Measurements from ENCODE around the gene MMD.
"Not testable (repeated sequence)": the region's sequence is repeated elsewhere in the genome, so short reads cannot be mapped to it uniquely, and the experiment has no call there.

The MMD gene

DNA sequence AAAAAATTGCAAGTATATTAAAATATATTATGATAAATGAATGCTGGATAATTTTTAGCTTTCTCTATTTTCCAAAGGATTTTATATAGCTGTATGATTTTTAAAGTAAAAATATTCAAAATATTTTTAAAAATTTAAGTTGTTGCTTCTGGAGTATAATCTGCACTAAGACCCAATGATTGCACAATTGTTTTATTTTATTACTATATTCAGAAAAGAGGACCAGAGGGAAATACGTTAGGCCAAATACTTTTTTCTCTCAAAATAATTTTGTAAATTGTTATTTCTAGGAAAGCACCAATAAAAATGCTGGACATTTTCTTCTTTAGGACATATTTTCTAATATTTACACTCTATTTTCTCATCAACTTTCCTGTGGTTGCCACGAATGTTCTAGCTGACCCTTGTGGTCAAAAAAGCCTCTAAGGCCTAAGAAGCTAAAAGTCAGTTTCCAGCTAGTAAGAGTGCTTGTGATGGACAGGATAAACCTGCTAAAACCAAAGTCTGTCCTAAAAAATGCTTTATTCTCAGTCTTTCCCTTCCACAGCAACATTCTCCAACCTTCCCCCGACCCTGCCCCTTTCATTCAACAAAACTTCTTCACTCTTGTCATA lies 31.2 kb downstream of the MMD start:
- DNase-seq, result no peak

DNA sequence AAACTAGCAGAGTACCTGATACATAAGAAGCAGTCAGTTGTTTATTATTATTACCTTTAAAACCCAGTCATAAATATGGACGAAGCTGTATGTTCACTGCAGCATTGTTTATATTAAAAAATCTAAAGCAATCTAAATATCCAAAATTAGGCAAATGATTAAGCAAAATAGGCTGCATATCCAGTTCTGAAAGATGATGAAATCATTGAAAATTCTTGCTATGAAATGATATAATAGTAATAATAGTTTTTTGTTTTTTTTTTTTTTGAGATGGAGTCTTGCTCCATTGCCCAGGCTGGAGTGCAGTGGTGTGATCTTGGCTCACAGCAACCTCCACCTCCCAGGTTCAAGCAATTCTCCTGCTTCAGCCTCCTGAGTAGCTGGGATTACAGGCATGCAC lies 31.9 kb downstream of the MMD start:
- DNase-seq, result not testable (repeated sequence)

- no peak for DNase-seq
Measured at GRCh38 chr17:55388842-55389241, 32.8 kb downstream of the MMD start.

DNA sequence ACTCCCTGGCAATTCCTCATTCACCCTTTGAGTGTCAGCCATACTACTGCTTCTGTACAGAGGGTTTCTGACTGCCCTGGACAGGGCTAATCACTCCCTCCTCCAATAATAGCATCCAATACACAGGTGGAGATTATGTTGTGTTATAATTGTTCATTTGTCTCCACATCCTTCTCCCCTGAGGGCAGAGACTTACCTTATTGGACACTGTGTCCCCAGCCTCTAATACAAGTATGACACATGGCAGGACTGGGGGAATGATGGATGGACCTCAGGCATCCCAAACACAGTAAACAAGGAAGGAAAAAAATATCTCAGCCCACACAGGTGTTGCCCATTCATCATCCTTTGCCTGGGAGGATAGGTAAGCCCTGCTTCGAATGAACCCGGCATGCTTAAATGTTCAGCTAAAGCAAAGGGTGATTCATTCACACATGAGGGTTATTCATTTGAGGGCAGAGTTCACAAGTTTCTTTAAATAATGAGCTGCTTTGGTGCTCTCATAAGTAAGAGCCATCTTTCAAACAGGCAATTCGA lies 34.8 kb downstream of the MMD start:
- no peak for DNase-seq

DNA sequence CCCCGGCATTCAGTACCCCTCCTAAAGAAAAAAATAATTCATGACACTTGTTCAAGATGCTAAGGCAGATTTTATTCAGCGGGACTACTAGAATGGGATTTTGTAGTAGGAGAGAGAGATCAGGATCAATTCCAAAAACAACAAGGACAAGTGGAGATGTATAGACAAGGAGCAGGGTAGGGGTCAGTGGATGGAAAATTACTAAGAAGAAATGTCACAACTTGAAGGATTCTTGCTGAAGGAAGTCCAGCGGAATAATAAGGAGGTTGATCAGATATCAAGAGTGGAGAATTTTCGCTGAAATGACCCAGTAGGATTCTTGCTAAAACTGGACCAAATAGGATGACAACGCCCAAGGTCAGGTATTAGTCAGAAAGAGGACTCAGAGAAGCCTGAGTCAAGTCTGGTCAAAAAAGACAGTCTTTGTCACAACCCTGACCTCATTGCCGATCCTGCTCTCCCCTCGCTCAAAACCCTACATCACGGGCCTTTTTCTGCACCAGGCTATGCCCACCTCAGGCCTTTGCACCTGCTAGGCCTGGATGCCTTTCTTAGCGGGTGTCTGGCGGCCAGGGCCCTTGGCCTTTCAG lies 36.9 kb downstream of the MMD start:
- DNase-seq, result no peak

GRCh38 chr17:55383771-55384642 lies 37.6 kb downstream of the MMD start:
- no peak for DNase-seq

DNA sequence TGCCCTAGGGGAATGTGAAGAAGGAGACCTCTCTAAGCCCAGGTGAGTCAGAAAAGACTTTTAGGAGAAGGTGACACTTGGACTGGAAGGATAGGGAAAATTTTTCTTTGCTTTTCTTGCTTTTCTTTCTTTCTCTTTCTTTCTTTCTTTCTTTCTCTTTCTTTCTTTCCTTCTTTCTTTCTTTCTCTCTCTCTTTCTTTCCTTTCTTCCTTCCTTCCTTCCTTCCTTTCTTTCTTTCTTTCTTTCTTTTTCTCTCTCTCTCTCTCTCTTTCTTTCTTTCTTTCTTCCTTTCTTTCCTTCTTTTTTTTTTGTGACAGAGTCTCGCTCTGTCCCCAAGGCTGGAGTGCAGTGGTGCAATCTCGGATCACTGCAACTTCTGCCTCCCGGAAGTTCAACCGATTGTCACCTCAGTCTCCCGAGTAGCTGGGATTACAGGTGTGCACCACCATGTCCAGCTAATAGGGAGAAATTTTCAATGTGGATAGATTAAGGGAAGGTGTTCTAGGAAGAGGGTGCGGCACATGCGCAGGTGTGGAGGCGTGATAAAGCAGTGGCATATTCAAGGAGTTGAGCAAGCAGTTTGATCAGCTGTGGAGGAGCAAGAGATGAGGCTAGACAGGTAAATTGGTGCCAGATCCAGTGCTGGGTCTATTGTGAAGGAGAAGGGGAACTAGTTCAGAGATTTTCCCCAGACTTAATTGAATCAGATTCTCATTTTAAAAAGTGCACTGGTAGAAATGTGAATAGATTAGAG lies 40.4 kb downstream of the MMD start:
- no peak for DNase-seq

DNA sequence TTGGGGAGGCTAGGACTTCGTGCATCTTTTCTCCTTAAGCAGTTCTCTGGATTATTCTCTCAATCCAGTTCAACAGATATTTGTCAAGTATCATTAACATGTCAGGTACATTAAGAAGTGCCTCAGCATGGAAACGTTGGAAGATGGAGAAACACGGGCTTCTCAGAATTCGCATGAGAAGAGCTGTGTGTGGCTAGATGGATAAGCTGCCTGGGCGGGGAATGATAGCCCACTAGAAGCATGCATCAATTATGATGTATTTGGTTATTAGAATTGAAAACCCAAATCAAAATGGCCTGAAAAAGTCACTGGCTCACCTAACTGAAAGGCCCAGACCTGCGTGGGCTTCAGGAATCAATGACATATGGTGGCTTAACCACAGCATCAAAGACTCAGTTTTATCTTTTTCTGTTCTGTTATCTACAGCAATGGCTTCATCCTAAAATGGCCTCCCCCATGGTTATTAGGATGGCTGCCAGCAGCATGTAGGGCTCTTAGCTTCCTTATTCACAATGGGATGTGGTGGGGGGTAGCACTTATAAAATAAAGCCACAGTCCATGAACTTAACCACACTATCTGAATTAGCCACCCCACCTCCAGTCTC lies 43.9 kb downstream of the MMD start:
- no peak for DNase-seq

- no peak for DNase-seq
Measured at GRCh38 chr17:55368706-55369105, 52.9 kb downstream of the MMD start.

DNA sequence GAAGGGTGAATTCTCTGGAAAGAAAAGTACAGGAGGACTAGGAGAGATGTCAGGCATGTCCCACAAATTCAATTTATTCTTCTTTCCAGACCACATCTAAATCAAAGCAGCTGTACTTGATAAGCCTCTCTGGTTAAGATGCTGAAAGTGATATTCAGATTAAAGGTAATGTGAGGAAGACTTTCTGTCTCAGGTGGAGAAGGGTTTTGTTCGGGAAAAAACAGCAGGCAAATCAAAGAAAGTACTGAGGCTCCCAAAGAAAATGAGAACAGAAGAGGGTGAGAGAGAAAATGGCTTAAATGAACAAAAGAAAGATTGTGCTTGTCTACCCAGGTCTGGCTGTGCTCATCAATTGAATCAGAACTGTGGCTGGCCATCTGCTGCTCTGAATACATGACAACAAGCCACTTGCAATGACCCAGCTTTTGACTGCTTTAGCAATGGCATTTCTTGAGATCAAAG lies 55.6 kb downstream of the MMD start:
- no peak for DNase-seq

DNA sequence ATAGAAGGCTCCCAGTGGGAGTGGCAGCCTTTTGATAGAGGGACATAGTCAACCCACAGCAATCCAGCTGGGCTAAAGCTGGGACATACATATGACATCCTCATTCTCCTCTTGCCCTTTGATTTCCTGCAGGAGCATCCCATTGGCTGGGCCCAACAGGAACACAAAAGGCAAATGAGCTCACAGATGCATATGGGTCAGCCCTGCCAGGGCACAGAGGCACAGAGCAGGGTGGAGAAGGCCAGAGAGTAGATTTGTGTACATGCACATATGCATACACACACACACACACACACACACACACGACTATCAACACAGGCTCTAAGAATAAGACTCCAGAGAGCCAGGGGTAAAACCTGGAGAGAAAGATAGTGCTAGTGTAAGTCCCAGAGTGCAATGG lies 58.6 kb downstream of the MMD start:
- DNase-seq, result no peak

GRCh38 chr17:55360971-55361370 lies 60.7 kb downstream of the MMD start:
- no peak for DNase-seq

GRCh38 chr17:55356434-55357328 lies 65.0 kb downstream of the MMD start:
- DNase-seq, result peak; percentile 65

GRCh38 chr17:55354941-55355340 lies 66.7 kb downstream of the MMD start:
- DNase-seq, result no peak

DNA sequence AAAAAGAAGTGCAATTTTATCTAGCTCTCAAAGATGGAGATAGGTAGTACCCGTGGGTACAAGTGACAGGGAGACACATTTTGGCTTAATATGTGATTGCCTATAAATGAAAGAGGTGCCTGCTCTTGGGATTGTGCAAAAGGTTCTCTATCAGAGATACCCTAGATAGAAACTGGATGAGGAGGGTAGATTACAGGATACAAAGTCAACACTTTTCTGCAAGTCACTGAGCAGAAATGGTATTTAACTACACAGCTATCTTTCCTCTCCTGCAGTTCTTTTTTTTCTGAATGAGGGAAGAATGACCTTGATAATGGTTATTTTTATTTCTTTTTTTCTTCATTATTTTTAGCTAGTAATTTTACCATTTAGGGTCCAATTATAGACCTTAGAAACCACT lies 67.6 kb downstream of the MMD start:
- no peak for DNase-seq

DNA sequence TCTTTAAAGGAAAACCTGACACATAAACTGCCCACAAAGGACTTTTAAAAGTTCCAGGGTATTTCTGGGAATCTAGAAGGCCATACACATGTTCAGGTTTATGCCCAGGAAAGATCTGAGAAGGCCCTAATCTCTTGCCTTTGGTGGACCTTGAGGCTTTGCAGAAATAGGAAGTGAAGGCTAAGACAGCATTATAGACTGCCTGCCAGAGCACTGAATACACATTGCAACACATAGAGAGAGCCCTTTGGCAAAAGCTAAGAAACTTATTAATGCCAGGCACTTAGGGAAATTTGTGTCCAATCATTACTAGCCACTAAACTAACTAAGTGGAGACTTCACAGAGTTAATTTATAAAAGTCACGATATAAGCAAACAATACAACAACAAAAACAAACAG lies 70.4 kb downstream of the MMD start:
- DNase-seq, result no peak

DNA sequence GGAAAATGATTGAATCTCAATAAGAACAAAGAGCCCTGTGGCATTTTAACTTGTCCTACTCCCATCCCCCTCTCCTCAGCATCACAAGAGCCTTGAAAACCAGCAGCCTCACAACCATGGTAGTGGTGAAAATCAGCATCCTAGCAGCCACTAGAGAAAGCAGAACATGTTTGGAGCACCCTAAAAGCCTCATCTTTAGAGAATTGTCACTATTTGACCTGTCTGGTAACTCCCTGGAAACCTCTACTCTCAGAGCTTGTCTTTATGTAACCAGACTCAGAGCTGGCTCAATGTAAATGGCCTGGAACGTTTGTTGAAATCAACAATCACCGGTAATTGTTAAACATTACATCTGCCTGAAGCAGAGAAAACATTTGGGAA lies 70.8 kb downstream of the MMD start:
- no peak for DNase-seq

DNA sequence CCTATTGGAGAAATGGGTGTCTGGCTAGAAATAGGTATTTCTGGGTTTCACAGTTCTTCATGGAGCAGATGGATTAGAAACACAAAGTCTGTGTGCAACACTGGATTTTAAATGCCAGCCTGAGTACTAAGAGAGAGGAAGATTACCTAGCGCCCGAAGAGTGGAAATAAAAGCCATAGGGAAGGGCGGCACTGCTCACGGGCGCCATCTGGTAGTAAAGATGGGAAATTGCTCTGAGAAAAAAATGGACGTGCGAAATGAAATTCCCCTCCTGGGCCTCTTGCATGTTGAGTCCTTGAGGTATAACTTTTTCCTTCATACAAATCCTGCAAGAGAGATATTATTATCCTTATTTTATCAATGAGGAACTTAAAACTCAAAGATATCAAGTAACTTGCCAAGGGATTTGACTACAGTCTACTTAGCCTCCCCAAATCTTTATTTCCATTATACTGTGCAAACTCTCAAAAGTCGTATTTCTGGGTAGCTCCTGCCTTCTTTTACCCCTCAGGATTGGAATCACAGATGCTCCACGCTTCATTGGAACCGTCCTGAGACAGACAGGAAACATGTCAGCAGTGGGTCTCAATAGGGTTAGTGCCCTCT lies 72.8 kb downstream of the MMD start:
- peak; percentile 43 for DNase-seq

DNA sequence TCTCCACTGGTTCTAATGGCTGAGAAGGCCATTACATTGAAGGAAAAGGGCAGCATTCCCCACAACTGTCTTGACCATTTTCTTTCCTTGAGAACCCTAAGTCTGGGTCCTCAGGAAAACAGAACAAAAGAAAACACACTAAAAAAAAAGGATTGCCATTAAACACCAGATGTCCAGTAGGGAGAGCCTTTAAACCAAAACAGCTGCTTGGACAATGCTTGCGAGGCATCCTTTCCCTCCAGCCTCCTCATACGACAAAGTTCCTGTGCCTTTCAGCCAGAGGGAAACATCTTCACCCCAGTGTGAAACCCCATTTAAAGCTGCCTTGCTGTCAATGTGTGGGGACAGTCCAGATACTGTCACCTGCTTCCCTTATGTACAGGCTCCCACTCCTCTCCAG lies 74.3 kb downstream of the MMD start:
- no peak for DNase-seq

GRCh38 chr17:55346658-55347057 lies 75.0 kb downstream of the MMD start:
- DNase-seq, result no peak

DNA sequence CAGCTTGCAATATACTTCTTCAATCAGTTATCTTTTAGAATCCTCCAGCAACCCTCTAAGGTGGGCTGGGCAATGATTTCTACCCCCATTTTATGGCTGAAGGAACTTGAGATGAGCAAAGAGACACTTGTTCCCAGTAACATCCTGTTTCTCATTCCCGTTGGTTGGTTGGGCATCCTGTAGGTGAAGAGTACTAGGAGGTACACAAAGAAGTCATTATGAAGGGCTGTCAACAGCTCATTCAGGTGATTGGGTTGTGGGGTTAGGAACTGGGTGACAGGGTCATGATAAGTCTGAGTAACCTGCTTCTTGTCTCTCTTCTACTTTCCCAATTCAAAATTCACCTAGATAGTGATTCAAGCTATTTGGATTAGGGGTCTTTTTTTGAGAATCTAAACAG lies 76.5 kb downstream of the MMD start:
- DNase-seq, result no peak
